ENCODE results near the gene MED25.

MED25 gene

GRCh38 chr19:49839713-49840112 is 21.6 kb downstream of the MED25 start:
- H3K27ac ChIP-seq = no peak overlapping the region
- TF ChIP-seq CTCF (conservative IDR thresholded peaks at IDR 0.05) = no peak

- no peak for TF ChIP-seq CTCF (conservative IDR thresholded peaks at IDR 0.05)
- H3K27ac ChIP-seq = no peak overlapping the region
These were observed 22.2 kb downstream of the MED25 start for GRCh38 chr19:49840321-49840720.

GRCh38 chr19:49840736-49841249 is 22.7 kb downstream of the MED25 start:
- H3K27ac ChIP-seq = no peak overlapping the region
- no peak for TF ChIP-seq CTCF (conservative IDR thresholded peaks at IDR 0.05)

- no peak for TF ChIP-seq CTCF (conservative IDR thresholded peaks at IDR 0.05)
These were observed 25.2 kb downstream of the MED25 start for GRCh38 chr19:49843265-49843664.

GRCh38 chr19:49844138-49845095 is 26.3 kb downstream of the MED25 start:
- H3K27ac ChIP-seq = no peak overlapping the region
- no peak for TF ChIP-seq CTCF (conservative IDR thresholded peaks at IDR 0.05)

More at GRCh38 chr19:49843265-49843664, 25.2 kb downstream of the MED25 start:
- H3K27ac ChIP-seq = no peak overlapping the region

GRCh38 chr19:49845414-49845813 is 27.3 kb downstream of the MED25 start:
- peak; percentile 45 for TF ChIP-seq CTCF (conservative IDR thresholded peaks at IDR 0.05)
- no peak overlapping the region for H3K27ac ChIP-seq

GRCh38 chr19:49846408-49846807 is 28.3 kb downstream of the MED25 start:
- no peak for TF ChIP-seq CTCF (conservative IDR thresholded peaks at IDR 0.05)

More at GRCh38 chr19:49846408-49846807, 28.3 kb downstream of the MED25 start:
- no peak overlapping the region for H3K27ac ChIP-seq
